Measurements from ENCODE around the gene PSPN.

- TF ChIP-seq POLR2A (IDR thresholded peaks at IDR 0.05) (no peak), CTCF (IDR thresholded peaks at IDR 0.05) (no peak), POLR2AphosphoS5 (IDR thresholded peaks at IDR 0.05) (no peak), EP300 (IDR thresholded peaks at IDR 0.05; ENCODE audit: low read depth) (no peak)
These were observed 2.0 kb downstream of the PSPN start for GRCh38 chr19:6373813-6374108.

Data from transverse colon (tissue), 4 donors.